Right renal cortex interstitium (tissue), 3 donors: Measurements from ENCODE around the gene CXCR4. TPM values are rescaled to one million over a fixed set of nuclear protein-coding genes. Genes with fewer than 3 reads are reported as not detected.
A peak's percentile ranks its signal among the peaks of the same experiment; 100 is the strongest.

Experiments used
- DNase-seq, 3 donors: peaks; one replicate each; pipeline ENCODE4 v3.0.0-alpha.2; 2013; ENCODE audit warnings: low read depth in 3 of 3, low spot score in 2 of 3
- polyA plus RNA-seq, 3 donors: library from polyadenylated mRNA; unstranded; fragments of 120-200 nt; gene quantifications; one replicate each; pipeline ENCODE4 v1.2.1, GENCODE V29; 2013; ENCODE audit not compliant: insufficient read length in 3 of 3

Gene CXCR4
- polyA plus RNA-seq, 3 donors = 54.4 to 59.6 (median 57.8) TPM

DNA sequence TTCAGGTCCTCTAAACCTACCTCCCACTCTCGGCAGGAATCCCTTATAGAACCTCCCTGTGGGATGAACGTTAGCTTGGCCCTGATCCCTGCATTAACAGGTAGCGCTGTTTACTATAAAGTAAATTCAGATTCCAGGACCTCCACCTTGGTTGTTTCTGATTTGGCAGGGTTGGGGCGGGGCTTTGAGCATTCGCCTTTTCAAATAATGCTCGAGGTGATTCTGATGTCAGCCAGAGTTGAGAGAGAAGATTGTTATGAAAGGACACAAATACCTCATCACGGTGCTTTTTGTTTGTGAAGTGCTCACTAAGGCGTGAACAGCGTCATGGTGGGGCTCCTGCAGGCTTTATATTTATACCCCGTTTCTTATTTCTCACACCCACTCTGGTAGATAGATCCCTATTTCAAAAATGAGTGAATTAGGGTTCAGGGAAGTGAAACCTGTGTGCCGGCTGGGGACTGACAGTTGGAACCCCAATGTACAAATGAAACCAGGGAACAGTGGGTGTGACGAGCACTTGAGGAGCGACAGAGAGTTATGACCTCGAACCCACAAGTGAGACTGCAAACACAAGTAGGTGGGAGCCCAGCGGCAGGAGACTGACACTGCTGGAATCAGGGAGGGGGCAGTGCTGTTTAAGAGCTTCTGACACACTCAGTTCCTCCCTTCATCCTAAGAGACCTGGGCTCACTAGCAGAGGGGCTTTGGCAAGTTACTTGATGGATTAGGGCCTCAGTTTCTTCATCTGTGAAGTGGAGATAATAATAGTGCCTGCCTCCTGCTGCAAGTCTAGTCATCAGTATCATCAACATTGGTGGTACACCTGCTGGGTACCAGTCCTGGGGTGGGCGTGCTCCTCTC, 14.2 kb upstream of the CXCR4 start:
- DNase-seq = no peak

DNA sequence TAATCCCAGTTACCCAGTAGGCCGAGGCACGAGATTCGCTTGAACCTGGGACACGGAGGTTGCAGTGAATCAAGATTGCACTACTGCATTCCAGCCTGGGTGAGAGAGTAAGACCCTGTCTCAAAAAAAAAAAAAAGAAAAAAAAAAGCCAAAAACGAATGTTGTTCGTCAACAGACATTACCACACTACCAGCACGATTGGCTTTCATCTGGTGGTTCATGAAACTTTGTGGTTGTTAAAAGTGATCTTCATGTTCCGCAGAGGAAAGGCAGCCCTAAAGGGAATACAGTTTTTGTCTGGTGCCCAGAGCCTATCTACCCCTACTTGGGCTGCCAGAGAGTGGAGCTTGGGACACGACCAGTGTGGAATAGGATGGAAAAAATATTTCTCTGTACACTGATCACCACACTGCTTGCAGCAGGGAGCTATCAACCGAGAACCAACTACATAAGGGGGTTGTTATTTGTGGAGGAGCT, 13.6 kb upstream of the CXCR4 start:
- no peak for DNase-seq

DNA sequence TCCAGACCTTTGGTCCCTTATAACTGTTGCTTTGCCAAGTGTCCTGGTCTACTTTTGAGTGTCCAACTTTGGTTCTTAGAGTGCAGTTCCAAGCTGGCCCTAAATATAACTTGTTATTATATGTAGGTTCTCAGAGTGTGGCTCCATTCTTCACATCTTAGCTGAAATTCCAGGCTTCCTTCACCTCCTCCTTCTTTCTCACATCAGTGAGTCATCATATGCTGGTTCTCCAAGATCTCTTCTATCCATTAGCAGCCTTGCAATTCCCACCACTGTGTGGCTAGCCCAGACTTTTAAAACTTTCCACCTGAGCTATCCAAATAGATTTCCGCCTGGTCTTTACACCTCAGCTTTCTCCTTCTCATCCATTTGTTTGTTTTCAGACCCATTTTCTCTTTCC, 12.6 kb upstream of the CXCR4 start:
- DNase-seq = no peak

DNA sequence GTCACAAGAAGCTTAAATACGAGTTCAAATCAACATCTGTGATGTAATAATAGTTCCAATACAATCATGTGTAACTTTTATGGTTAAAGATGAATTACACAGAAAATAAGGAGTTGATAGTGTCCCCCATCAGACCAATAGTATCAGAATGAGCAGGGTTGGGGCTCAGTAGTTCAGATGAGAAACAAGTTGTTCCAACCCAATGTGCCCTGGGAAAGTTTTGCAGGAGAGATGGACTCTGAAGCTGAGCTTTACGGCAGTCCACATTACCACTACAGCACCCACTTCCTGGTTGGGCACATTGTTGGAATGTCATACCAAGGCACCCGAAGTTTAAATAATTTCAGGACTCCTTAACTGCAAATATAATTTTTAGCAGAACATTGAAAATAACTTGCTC, 12.1 kb upstream of the CXCR4 start:
- no peak for DNase-seq

DNA sequence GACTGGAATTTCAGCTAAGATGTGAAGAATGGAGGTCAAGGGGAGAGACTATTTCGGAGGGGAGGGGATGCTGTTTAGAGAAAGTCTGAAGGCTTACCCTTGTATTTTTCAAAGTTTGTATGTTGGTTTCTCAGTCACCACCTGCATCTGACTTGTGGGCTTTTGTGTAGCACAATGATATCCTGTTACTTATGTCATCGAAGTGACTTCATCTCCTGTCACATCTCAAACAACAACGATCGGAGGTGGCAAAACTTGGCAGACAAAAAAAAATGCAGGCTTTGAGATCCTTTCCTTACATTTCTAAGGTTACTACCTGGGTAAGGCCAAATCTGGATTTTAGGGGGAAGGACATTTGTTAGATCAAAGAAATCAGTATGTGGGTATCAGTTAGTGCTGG, 11.7 kb upstream of the CXCR4 start:
- no peak for DNase-seq

DNA sequence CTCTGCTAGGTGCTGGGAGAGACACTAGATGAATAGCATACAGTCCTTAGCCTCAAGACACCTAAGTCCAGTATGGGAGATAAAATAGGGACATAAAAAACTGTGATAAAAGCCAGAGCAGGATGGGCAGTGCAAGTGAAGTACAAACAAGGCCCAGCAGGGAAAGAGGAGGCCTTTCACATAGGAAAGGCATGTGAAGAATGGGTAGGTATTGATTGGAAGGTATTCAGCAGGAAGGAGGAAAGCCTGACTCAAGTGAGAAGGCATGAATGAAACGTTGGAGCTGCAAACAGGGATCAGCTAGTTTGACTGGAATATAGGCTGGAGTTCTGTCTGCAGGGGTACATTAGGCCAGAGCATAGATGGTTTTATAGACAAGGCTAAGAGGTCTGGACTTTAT, 11.0 kb upstream of the CXCR4 start:
- no peak for DNase-seq

DNA sequence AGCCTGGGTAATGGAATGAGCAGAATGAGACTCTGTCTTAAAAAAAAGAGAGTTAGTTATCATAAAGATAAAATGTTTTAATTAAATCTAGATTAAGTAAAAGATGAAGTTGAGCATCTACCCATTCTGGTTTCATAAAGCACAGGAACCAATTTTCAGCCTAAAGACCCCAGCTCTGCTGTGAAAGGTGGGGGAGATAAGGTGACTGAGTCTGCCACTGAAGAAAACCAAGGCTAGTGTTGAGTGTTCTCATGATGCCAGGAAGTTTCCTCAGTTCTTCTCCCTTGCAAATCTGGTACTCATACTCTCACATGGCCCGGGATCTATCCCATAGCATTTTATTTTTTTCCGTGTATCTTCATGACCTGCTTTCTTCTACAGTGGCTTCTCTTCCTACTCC, 10.4 kb upstream of the CXCR4 start:
- DNase-seq = no peak

DNA sequence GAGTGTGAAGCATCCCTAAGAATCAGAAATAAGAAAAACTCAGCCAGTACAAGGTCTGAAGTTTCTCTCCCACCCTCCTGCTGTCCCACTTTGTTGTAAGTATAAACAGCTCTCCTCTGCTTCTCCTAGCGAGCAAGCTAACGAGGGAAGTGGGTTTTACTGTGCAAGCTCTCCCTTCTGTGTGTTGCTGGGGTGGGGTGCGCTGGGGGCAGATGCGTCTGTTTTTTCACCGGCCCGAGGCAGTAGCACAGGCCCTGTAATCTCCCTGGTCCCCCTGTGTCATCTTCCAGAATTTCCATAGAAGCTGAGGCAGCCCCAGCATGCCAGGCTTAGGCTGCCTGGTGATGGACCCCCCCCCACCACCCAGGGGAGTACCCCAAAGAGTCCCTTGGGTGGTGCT, 9.4 kb upstream of the CXCR4 start:
- no peak for DNase-seq

DNA sequence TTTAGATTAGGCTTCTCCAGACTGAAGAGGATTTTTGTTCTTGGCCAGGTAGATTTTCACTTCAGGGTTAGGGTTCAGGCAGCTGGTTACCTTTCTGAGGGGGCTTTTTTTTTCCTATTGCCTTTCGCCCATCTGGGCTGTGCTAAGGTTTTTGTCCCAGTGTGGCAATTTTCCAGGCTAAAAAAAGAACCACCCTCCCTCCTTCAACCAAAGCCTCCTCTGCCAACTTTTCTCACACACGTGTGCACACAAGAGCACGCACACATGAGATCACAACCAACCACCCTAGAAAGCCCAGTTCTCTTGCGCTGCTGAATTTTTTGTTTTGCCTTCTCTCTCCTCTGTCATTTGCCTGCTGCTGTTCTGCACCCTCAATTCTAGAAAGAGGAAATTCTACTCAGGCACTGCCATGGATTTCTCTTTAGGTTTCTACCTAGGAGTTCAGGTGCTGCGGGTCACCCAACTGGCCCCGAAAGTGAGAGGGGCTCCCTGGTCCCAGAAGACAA, 8.5 kb upstream of the CXCR4 start:
- DNase-seq = no peak

DNA sequence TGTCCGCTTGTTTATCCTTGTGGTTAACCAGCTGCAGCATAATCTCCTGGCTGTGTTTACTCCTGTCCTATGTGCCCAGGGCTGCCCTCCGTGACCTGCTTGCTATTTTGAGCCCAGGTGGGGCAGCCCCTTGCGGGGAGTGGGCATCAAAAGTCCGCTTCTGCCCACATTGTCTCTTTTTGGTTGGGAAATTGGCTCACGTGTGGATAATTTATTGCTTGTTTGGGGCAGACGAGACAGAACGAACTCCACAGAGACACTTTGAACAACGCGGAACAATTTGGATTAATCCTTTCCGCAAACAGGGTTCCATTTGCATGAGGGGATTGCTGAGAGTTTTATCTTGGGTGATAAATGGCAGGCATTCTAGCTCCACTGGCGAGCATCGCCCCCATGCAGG, 8.1 kb upstream of the CXCR4 start:
- no peak for DNase-seq

DNA sequence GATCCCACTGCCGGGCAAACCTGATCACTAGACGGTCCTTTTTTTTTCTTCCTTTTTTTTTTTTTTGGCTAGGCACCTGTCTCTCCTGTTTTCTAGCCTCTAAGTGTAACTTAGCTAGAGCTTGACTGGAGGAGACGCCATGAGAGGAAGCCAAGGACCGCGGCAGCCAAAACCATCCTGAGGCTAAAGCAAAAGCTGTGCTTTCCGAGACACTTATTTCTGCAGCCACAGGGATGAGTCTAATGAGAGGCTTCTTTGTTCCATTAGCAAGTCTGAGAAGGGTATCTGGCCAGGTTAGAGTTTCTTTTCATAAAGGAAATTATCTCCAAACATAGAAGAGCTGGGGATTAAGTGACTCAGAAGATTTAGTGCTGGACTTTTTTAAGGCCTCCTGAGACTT, 7.3 kb upstream of the CXCR4 start:
- no peak for DNase-seq

DNA sequence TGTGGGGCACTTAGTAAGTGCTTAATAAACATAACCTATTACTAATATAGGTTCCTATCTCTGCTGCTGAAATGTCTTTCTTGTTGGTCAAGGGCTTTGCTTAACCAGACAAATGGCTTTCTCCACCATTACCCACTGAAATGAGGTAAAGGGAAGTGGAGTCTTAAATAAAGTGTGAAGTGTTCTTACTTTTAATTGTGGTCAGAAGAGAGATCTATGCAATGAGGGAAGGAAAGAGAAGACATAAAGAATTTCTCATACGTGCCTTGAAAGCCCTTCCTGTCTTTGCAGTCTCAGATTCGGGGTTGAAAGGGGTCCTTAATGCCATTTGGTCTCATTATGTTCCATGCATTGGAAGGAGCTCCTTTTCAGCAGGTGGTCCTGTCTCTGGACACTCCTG, 6.9 kb upstream of the CXCR4 start:
- DNase-seq = no peak

DNA sequence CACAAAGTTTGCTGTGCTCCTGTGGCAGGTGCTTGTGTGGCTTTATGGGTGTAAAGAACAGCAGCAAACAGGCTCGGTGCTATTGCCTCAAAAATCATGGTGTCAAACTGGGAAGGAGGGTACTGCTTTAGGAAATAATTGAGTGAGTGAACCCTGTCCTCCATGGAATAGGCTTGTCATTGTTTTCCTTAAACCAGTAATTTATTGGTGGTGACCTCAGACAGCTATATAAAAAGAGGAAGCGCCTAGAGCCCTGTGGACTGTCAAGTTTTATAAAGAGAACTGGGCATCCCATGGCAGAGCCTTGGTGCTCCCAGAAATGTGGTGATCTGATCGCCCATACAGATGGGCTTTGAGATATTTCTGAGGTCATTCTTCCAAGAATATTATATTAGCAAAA, 4.7 kb upstream of the CXCR4 start:
- no peak for DNase-seq

DNA sequence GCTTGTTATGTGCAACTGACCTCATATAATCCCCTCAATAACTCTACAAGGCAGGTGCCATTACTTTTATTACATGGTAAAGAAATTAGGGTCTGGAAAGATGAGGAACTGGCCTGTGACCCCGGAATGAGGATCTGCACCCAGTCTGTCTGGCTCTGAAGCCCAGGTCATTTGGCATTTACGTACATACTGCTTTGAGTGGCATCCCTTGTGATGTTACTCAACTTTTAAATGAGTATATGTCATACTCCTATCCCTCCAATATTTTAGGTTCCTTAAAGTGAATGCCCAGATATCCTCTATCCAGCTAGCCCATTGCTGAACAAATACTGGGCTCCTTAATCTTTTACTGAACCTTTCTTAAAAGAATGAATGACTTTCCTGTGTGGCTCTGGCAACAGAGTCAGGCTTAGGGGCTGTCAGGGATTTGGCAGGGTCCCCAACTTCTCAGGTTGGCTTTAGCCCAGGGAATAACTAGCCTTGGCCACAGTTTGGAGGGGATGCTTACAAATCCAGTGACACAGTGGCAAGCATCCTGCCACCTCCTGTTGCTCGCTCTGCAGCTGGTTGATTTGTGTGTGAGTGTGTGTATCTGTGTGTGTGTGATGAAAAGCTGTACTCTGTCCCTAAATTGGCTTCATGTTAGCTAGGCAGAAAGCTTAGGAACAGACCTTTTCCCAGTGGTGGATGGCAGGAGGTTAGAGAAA, 3.4 kb upstream of the CXCR4 start:
- DNase-seq = no peak

DNA sequence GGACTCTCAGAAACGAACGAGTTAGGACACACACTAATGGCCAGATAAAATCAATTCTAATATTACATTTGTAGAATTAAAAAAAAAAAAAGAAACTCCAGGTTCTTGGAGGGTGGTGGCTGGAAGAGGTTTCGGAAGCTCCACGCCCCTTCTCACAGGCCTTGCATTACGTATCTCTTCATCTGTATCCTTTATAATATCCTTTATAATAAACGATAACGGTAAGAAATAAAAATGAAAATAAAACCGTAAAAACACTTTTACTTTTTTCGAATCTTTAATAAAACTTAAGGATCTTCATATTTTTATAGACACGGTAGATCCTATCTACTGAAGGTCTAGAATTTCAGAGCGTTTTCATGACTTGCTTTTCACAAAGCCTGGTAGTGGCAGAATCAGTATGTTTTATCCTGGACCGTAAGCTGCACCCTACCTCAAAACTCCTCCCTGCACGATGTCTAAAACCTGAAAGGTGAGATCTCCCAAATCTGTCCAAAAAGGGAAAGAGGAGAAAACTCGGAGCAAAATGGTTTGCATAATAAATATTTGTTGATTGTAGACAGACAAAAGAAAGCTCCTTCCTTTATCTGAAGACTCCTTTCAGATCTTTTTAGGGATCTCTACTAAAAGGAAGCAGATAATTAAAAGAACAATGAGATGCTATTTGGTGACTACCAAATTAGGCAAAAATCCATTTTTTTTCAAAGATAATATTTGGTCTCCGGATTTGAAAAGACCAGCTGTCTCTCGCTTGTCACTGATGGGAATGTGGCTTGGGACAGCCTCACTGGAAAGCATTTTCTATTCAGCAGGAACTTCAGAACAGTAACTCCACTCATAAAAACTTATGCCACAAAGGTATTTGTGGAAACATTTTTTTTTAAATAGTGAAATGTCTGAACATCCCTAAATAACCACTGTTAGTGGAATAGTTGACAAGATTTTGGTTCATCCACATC, 2.0 kb upstream of the CXCR4 start:
- no peak for DNase-seq

DNA sequence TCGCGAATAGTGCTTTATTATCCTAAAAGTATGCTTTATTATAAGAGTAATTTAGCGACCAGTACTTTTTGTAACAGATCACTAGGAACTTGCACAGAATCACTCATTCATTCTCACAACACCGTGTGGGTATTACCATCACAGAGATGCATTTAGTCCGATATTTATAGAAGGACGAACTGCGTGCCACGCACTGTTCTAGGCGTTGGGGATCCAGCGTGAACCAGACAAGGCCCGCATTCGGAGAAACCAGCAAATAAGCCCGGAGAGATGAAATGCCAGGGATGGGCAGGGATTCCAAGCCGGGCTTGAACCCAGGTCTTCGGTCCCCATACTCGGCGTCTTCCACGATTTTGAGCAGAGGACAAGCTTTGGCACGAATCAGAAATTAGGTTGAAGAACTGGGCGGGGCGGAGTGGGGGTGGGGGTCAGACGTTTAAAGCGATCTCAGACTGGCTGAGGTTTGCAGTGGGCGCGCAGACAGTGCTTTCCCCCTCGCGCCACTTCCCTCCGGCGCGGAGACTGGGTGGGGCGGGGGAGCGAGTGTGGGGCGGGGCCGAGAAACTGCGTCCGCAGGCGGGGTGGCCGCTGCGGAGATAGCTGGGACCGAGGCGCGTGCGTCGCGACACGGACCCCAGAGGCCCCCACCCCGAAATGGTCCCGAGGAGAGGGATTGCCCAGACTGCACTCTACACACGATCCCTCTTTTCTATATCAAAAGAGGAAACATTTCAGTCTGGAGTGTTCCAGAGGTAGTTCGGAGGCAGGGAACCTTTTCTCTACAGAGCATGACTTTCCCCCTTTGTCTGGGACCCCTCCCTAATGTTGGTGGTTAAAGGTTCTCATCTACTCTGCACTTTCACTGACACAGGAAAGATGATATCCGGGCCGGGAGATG, 1.1 kb upstream of the CXCR4 start:
- no peak for DNase-seq

DNA sequence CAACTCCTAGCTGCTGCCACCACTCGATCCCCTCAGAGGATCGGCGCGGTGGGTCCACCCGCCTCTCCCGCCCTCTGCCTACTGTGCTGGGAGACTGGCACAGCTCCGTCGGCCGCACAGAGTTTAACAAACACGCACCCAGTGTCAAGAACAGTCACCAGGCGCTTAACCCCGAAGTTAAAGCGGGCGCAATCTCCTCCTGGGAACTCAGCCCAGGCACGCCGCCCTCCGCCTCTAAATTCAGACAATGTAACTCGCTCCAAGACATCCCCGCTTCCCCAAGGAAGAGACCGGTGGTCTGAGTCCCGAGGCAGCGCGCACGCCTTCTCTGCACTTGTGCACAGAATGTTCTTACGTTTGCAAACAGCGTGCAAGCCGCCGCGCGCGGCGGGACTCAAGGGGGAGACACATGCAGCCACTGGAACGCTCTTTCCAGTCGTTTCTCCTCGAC, 533 bp downstream of the CXCR4 start:
- DNase-seq = peak in 1 of 3 donors; percentile 47

DNA sequence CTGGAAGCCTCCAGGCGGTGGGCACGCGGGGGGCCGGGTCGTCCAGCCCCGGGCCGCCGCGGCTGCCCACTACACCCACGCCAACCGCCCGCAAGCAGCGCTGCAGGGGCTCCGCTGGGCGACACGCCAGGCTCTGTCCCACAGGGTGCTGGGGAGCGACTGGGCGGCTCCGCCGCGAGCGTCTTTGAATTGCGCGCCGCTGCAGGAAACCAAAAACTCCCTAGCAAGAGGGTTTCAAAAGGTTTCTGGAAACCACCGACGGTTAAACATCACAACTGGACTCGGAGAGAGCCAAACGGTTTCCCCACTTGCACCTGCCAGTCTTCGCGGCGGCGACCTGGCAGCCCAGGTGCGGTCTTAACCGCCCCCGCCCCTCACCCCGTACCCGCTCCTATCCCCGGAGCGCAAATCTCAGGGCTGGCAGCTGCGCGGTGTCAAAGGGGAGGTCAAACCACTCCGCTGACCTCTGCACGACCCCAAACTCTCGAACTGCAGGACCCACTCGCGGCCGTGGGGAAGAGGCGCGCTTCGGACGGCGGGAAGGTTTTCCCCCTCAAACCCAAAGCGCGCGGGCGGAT, 1.0 kb downstream of the CXCR4 start:
- no peak for DNase-seq

DNA sequence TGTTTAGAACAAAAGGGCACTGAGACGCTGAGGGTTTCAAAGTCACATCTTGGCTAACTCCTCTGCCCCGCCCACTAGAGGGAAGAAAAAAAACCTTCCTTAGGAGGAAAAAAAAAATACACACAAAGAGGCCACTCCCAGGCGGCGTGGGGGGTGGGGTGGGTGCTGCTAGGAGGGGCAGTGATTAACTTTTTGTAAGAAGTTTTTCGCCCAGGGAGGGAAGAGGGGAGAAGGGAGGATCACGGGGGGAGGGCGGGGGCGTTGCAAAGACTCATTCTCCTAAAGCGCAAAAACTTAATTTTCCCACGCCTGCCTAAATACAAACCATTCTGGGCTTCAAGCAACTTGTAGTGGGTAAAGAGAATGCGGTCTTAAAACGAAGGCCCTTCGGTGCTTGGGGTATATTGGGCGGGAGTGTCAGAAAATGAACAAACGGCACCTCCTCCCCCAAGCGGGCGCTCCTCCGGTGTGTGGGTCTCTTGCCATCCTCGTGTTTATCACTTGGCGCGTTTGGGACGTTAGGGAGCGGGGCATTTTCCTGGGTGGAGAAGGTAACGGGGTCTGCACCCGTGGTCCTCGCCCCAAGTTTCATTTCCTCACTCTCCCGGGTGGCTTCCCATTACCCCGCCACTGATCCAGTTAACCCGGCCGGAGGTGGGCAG, 1.7 kb downstream of the CXCR4 start:
- peak in 1 of 3 donors; percentile 15 for DNase-seq
